ENCODE measurements around the gene HBG2. TPM values are rescaled to one million over a fixed set of nuclear protein-coding genes. Genes with fewer than 3 reads are reported as not detected.
A peak's percentile ranks its signal among the peaks of the same experiment; 100 is the strongest.

The HBG2 gene
- total and polyA plus RNA-seq, 2 of the 13 experiments (the other 11 are each of a cell fraction or from before 2014, with no cell fraction given), result not detected

DNA sequence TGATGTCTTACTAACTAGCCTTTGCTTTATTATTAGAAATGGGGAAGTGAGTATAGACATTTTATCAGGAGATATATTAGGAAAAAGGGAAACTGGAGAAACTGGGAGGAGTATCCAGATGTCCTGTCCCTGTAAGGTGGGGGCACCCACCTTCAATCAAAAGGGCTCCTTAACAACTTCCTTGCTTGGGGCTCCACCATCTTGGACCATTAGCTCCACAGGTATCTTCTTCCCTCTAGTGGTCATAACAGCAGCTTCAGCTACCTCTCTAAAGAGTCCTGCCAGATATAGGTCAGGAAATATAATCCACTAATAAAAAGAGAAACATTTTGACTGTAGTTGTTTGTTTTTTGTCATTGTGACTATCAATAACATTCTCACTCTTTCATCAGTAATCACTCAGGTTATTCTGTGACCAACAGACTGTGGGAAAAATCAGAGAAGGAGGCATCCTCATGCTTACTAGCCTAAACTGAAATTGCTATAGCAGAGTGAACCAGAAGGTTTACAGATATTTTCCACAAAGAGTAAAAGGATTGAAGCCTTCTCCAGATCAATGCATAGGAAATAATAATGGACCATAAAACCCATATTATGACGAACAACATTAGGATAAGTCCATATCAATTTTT, 36.7 kb upstream of the HBG2 start:
- ATAC-seq (peak; percentile 71), DNase-seq (ENCODE audit: low spot score) (peak; percentile 7), FAIRE-seq (no peak)
- Histone ChIP-seq H3K36me3 (replicated peaks in 1 of 2; ENCODE audit: control insufficient read depth in 1 of 2, insufficient read depth in 2 of 2, low read length in 2 of 2) (no peaks in the 10 kb centered on the region), H3K27me3 (ENCODE audit: control insufficient read depth in 1 of 2, insufficient read depth in 2 of 2, low read length in 2 of 2) (no peaks in the 10 kb centered on the region), H4K20me1 (ENCODE audit: insufficient read depth, low read length) (no peaks in the 10 kb centered on the region), H3K79me2 (ENCODE audit: insufficient read depth, low read length) (no peaks in the 10 kb centered on the region), H3K4me3 (replicated peaks in 1 of 3; ENCODE audit: insufficient read depth in 1 of 3, low read depth in 2 of 3, low read length in 3 of 3) (no peak overlapping the region), H3K4me1 (ENCODE audit: insufficient read depth, low read length) (no peaks in the 10 kb centered on the region), H3K9ac (ENCODE audit: insufficient read depth, low read depth, low read length) (no peak overlapping the region), H3K4me2 (ENCODE audit: low read depth, low read length) (no peak overlapping the region), H2AFZ (ENCODE audit: low read length) (no peak overlapping the region), H3K9me3 (ENCODE audit: low read length) (no peaks in the 10 kb centered on the region), H3K27ac (ENCODE audit: extremely low read length, insufficient read depth, low read length) (no peak overlapping the region)
- CTCF ChIA-PET (ENCODE audit: low intra/inter-chr PET ratio, low total read pairs), result interaction anchor here (1.9 kb wide), 1 partner anchor 167 kb away, joined by 6 read pairs; no protein-coding TSS in a partner anchor
- BruUV-seq (replicated peaks), result no TSS peak
- no peak for TF ChIP-seq RFX1 (IDR thresholded peaks at IDR 0.05)
- peak; percentile 32; the same call in 1 of the 2 replicates for TF ChIP-seq STAG1 (CRISPR knock-in tag; IDR thresholded peaks at IDR 0.05)
- peak; percentile 3; the same call in 1 of the 2 replicates for TF ChIP-seq SMC3 (IDR thresholded peaks at IDR 0.05; ENCODE audit: low read length)
- TF ChIP-seq, protein P1, sequence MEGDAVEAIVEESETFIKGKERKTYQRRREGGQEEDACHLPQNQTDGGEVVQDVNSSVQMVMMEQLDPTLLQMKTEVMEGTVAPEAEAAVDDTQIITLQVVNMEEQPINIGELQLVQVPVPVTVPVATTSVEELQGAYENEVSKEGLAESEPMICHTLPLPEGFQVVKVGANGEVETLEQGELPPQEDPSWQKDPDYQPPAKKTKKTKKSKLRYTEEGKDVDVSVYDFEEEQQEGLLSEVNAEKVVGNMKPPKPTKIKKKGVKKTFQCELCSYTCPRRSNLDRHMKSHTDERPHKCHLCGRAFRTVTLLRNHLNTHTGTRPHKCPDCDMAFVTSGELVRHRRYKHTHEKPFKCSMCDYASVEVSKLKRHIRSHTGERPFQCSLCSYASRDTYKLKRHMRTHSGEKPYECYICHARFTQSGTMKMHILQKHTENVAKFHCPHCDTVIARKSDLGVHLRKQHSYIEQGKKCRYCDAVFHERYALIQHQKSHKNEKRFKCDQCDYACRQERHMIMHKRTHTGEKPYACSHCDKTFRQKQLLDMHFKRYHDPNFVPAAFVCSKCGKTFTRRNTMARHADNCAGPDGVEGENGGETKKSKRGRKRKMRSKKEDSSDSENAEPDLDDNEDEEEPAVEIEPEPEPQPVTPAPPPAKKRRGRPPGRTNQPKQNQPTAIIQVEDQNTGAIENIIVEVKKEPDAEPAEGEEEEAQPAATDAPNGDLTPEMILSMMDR (CRISPR knock-in tag; IDR thresholded peaks at IDR 0.05), result peak; percentile 31
- intact Hi-C loops (cut with micrococcal nuclease; ENCODE audit: unreplicated experiment), result loop anchor here (1.0 kb wide), 1 partner anchor 86 kb away; no protein-coding TSS in a partner anchor
- WGBS (ENCODE audit: low lambda C conversion rate), result 0% methylated on average over 1 of the region's 1 CpG
- in situ Hi-C loops (cut with HindIII; ENCODE audit: extremely low pct_ligation_motif_present, low pct_unique_long_range_greater_than_20kb), result no loop called here
- POLR2A ChIA-PET, result no interaction called here

DNA sequence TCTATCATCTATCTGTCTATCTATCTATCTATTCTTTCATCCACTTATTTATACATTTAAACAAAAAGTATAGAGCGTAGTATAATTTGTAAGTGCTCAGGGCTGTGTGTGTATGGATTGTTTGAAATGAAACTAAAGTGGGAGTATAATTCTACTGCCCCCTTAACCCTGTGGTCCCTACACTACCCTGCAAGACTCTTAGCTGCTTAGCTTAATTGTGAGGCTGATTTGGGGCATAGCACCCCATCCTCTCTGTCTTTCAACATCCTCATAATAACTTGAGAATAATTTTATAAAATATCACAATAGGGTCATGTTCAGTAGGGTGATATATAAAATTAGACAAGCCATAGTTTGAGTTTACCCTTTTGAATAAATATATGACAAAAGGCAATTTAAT, 35.5 kb upstream of the HBG2 start:
- Histone ChIP-seq H3K36me3 (replicated peaks in 1 of 2; ENCODE audit: control insufficient read depth in 1 of 2, insufficient read depth in 2 of 2, low read length in 2 of 2) (no peaks in the 10 kb centered on the region), H2AFZ (ENCODE audit: low read length) (no peak overlapping the region), H3K9ac (ENCODE audit: insufficient read depth, low read depth, low read length) (no peak overlapping the region), H3K4me2 (ENCODE audit: low read depth, low read length) (no peak overlapping the region), H3K27me3 (ENCODE audit: control insufficient read depth in 1 of 2, insufficient read depth in 2 of 2, low read length in 2 of 2) (no peaks in the 10 kb centered on the region), H3K9me3 (ENCODE audit: low read length) (no peaks in the 10 kb centered on the region), H4K20me1 (ENCODE audit: insufficient read depth, low read length) (no peaks in the 10 kb centered on the region), H3K4me1 (ENCODE audit: insufficient read depth, low read length) (no peaks in the 10 kb centered on the region), H3K79me2 (ENCODE audit: insufficient read depth, low read length) (no peaks in the 10 kb centered on the region), H3K4me3 (replicated peaks in 1 of 3; ENCODE audit: insufficient read depth in 1 of 3, low read depth in 2 of 3, low read length in 3 of 3) (no peak overlapping the region), H3K27ac (ENCODE audit: extremely low read length, insufficient read depth, low read length) (no peak overlapping the region)
- WGBS (ENCODE audit: low lambda C conversion rate), result 41% methylated on average over 1 of the region's 1 CpG
- CTCF ChIA-PET (ENCODE audit: low intra/inter-chr PET ratio, low total read pairs), result interaction anchor here (1.9 kb wide), 1 partner anchor 165 kb away, joined by 6 read pairs; no protein-coding TSS in a partner anchor
- in situ Hi-C loops (cut with HindIII; ENCODE audit: extremely low pct_ligation_motif_present, low pct_unique_long_range_greater_than_20kb) (no loop called here), intact Hi-C loops (cut with micrococcal nuclease; ENCODE audit: unreplicated experiment) (no loop called here)
- FAIRE-seq (no peak), DNase-seq (ENCODE audit: low spot score) (no peak), ATAC-seq (no peak)
- POLR2A ChIA-PET, result no interaction called here
- no TSS peak for BruUV-seq (replicated peaks)
- no peak for TF ChIP-seq ZFY (CRISPR knock-in tag; IDR thresholded peaks at IDR 0.05)
- TF ChIP-seq, protein P2, sequence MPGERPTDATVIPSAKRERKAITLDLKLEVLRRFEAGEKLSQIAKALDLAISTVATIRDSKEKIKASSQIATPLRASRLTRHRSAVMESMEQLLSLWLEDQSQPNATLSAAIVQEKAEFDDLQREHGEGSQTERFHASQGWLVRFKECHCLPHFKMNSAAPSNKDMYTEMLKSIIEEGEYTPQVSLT (CRISPR knock-in tag; IDR thresholded peaks at IDR 0.05; ENCODE audit: borderline replicate concordance, low read depth), result no peak
- TF ChIP-seq THAP11 (CRISPR knock-in tag; IDR thresholded peaks at IDR 0.05), result no peak
- TF ChIP-seq RELA (CRISPR knock-in tag; IDR thresholded peaks at IDR 0.05), result no peak
- TF ChIP-seq, protein P3, sequence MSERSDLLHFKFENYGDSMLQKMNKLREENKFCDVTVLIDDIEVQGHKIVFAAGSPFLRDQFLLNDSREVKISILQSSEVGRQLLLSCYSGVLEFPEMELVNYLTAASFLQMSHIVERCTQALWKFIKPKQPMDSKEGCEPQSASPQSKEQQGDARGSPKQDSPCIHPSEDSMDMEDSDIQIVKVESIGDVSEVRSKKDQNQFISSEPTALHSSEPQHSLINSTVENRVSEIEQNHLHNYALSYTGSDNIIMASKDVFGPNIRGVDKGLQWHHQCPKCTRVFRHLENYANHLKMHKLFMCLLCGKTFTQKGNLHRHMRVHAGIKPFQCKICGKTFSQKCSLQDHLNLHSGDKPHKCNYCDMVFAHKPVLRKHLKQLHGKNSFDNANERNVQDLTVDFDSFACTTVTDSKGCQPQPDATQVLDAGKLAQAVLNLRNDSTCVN (CRISPR knock-in tag; IDR thresholded peaks at IDR 0.05; ENCODE audit: borderline replicate concordance), result no peak
- TF ChIP-seq CCDC6 (CRISPR knock-in tag; IDR thresholded peaks at IDR 0.05), result no peak
- TF ChIP-seq, protein P4, sequence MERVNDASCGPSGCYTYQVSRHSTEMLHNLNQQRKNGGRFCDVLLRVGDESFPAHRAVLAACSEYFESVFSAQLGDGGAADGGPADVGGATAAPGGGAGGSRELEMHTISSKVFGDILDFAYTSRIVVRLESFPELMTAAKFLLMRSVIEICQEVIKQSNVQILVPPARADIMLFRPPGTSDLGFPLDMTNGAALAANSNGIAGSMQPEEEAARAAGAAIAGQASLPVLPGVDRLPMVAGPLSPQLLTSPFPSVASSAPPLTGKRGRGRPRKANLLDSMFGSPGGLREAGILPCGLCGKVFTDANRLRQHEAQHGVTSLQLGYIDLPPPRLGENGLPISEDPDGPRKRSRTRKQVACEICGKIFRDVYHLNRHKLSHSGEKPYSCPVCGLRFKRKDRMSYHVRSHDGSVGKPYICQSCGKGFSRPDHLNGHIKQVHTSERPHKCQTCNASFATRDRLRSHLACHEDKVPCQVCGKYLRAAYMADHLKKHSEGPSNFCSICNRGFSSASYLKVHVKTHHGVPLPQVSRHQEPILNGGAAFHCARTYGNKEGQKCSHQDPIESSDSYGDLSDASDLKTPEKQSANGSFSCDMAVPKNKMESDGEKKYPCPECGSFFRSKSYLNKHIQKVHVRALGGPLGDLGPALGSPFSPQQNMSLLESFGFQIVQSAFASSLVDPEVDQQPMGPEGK (CRISPR knock-in tag; IDR thresholded peaks at IDR 0.05), result no peak
- no peak for TF ChIP-seq ZNF619 (CRISPR knock-in tag; IDR thresholded peaks at IDR 0.05)
- TF ChIP-seq ZNF788 (CRISPR knock-in tag; IDR thresholded peaks at IDR 0.05; ENCODE audit: borderline replicate concordance), result no peak
- no peak for TF ChIP-seq JARID2 (CRISPR knock-in tag; IDR thresholded peaks at IDR 0.05; ENCODE audit: insufficient replicate concordance)
